ENCODE results near the gene PUM2.

PUM2 gene

GRCh38 chr2:20230114-20230425, 120.6 kb downstream of the PUM2 start:
- no peak for DNase-seq (ENCODE audit: low spot score)

GRCh38 chr2:20229322-20230113, 121.1 kb downstream of the PUM2 start:
- no peak for DNase-seq (ENCODE audit: low spot score)

- DNase-seq (ENCODE audit: low spot score), result no peak
These were observed 122.6 kb downstream of the PUM2 start for GRCh38 chr2:20227894-20228505.

GRCh38 chr2:20226152-20226545, 124.5 kb downstream of the PUM2 start:
- DNase-seq (ENCODE audit: low spot score), result no peak

GRCh38 chr2:20225294-20226151, 125.1 kb downstream of the PUM2 start:
- DNase-seq (ENCODE audit: low spot score), result no peak

GRCh38 chr2:20224716-20225293, 125.8 kb downstream of the PUM2 start, which contains the start of gene SDC1:
SDC1 (minus strand) TSS chr2:20225130; CDS start chr2:20224867, 263 bp downstream.
- no peak for DNase-seq (ENCODE audit: low spot score)

GRCh38 chr2:20224164-20224715, 126.4 kb downstream of the PUM2 start:
- no peak for DNase-seq (ENCODE audit: low spot score)

GRCh38 chr2:20223407-20224163, 127.1 kb downstream of the PUM2 start:
- no peak for DNase-seq (ENCODE audit: low spot score)

- DNase-seq (ENCODE audit: low spot score), result no peak
These were observed 127.8 kb downstream of the PUM2 start for GRCh38 chr2:20222769-20223406.

GRCh38 chr2:20222014-20222768, 128.5 kb downstream of the PUM2 start:
- DNase-seq (ENCODE audit: low spot score), result no peak

- no peak for DNase-seq (ENCODE audit: low spot score)
These were observed 129.1 kb downstream of the PUM2 start for GRCh38 chr2:20221555-20221973.

GRCh38 chr2:20220806-20221554, 129.7 kb downstream of the PUM2 start:
- DNase-seq (ENCODE audit: low spot score), result no peak

- no peak for DNase-seq (ENCODE audit: low spot score)
These were observed 130.8 kb downstream of the PUM2 start for GRCh38 chr2:20219763-20220380.

- DNase-seq (ENCODE audit: low spot score), result no peak
These were observed 132.0 kb downstream of the PUM2 start for GRCh38 chr2:20218331-20219320.

- no peak for DNase-seq (ENCODE audit: low spot score)
These were observed 133.3 kb downstream of the PUM2 start for GRCh38 chr2:20217041-20217970.

Data from putamen (tissue), 1 donor.